ENCODE data around the gene FASLG.
"Not testable (repeated sequence)": the region's sequence is repeated elsewhere in the genome, so short reads cannot be mapped to it uniquely, and the experiment has no call there.

Gene FASLG

DNA sequence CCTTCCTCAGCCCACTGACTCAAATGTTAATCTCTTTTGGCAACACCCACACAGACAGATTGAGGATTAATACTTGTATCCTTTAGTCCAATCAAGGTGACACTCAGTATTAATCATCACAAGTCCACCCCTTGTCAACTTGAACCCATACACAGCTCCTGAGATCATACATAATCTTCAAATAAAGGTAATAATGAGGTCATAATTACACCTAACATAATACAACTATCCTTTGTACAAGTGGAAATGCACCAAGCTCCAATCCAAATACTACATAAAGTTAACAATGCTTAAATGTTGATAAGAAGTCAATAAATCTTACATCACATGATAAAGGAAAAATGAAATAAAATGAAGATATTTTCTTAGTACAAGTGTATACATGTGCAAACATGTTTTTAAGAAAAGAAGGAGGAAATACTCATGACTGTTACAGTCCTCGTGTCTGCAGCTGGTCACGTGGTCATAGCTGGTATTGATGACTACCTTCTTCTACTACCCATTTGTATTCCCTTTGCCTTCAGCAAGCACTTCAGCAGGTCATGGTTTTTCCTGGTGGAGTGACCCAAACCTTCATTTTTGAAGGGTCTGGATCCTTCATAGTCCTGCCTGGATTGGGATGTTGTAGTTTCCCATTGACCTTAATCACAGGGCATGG is 29.7 kb downstream of the FASLG start:
- DNase-seq, result not testable (repeated sequence)

DNA sequence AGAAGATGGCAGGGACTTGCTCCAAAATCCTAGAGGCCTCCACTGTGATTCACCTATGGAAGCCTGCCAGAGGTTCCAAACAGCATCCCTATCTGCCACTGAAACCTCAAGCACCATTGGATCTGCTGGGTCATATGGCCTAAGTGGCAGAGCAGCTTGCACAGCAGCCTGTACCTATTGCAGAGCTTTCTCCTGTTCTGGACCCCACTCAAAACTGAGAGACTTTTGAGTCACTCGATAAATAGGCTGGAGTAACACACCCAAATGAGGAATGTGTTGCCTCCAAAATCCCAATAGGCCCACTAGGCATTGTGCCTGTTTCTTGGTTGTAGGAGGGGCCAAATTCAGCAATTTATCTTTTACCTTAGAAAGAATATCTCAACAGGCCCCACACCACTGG is 32.0 kb downstream of the FASLG start:
- not testable (repeated sequence) for DNase-seq

DNA sequence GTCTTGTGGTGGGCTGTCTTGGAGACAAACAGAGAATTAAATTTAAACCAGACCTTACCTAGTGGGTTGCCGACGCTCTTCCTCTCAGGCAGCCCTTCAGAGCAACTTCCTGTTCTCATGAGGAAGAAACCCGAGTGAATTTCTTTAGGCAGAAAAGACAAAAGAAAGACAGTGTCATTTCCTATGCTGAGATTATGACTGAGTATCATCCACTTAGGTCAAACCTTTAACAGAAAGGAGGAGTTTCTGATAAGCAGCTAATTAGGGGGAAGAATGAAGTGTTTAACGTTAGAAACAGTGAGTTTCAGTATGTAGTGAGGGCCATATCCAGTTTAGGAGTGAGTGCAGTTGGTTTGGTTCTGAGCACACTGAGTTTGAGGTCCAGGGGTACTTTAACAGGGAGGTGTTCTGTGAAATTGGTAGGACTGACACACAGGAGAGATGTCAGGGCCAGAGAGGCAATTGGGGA is 38.7 kb downstream of the FASLG start:
- no peak for DNase-seq

DNA sequence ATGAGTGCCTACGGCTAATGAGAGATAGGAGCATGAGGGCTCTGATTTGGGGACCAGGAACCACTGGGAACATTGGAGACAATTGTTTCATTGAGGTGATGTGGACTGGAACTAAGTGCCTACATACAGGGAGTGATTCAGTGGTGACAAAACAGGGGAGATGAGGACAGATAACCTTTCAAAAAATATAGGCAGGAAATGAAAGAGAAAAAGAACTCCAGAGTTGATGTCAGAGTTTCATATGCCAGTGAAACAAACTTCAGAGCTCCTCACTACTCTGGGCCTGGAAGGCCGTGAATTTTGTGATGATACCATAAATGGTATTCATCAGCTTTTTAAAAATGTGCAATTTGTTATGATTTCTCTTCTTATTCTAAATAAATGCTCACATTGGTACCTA is 39.3 kb downstream of the FASLG start:
- DNase-seq, result no peak

- peak; percentile 58 for DNase-seq
Measured at GRCh38 chr1:172699111-172699510, 40.2 kb downstream of the FASLG start.

- no peak for DNase-seq
Measured at GRCh38 chr1:172699695-172700227, 40.9 kb downstream of the FASLG start.

- DNase-seq, result no peak
Measured at GRCh38 chr1:172700556-172700955, 41.7 kb downstream of the FASLG start.

- no peak for DNase-seq
Measured at GRCh38 chr1:172704001-172704400, 45.1 kb downstream of the FASLG start.

- DNase-seq, result no peak
Measured at GRCh38 chr1:172704420-172705210, 45.7 kb downstream of the FASLG start.

GRCh38 chr1:172708452-172708851 is 49.5 kb downstream of the FASLG start:
- no peak for DNase-seq

GRCh38 chr1:172711558-172711957 is 52.7 kb downstream of the FASLG start:
- no peak for DNase-seq

DNA sequence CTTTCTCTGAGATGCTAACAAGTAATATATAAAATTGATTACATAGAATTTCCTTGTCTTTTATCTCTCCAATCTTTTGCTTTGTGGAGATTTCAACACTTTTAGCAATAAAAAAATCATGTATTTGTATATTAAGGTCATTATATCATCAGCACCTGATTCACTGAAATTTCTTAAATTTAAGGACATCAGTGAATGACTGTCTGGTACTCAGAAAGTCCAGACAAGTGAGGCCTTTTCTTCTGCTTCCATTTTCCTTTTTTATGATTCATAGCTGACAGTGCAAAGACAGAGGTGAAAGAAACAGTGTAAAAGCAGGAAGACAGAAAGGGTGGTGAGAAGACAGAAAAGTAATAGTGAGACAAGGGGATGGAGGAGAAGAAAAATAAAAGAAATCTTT is 54.6 kb downstream of the FASLG start:
- no peak for DNase-seq
